Tibial nerve (tissue), 4 donors: ENCODE data around the gene AUNIP. TPM values are rescaled to one million over a fixed set of nuclear protein-coding genes. Genes with fewer than 3 reads are reported as not detected.
"Not testable (repeated sequence)": the region's sequence is repeated elsewhere in the genome, so short reads cannot be mapped to it uniquely, and the experiment has no call there.

Source experiments
- DNase-seq, 2 donors: peaks; one replicate each; pipeline ENCODE4 v3.0.0-alpha.2; 2019; ENCODE audit warnings: low spot score in 2 of 2
- H3K27ac ChIP-seq, 4 donors: fragments of 200-600 bp; sonication (generic) in 3 of 4; one replicate each; pipeline ENCODE4 v1.5.1; 2017 to 2019; ENCODE audit warnings: mild to moderate bottlenecking in 1 of 4
- H3K27me3 ChIP-seq, 2 donors: fragments of 200-600 bp; sonication (generic) in 1 of 2; one replicate each; pipeline versions ENCODE4 v1.5.1 to v1.6.0; 2017 to 2019
- H3K36me3 ChIP-seq, 3 donors: fragments of 200-600 bp; sonication (generic); one replicate each; pipeline ENCODE4 v1.5.1; 2018 to 2019
- H3K4me1 ChIP-seq, 4 donors: fragments of 200-600 bp; sonication (generic) in 3 of 4; one replicate each; pipeline ENCODE4 v1.5.1; 2017 to 2019
- H3K4me3 ChIP-seq, 4 donors: fragments of 200-600 bp; sonication (generic) in 3 of 4; one replicate each; pipeline ENCODE4 v1.5.1; 2017 to 2019; ENCODE audit warnings: mild to moderate bottlenecking in 1 of 4, moderate library complexity in 1 of 4
- H3K9me3 ChIP-seq, 4 donors: fragments of 200-600 bp; sonication (generic) in 3 of 4; one replicate each; pipeline ENCODE4 v1.5.1; 2017 to 2019
- CTCF ChIP-seq, 5 experiments: fragments of 200-600 bp in 3 of 5; fragments of 450-650 bp in 2 of 5; sonication (generic) in 3 of 5; IDR thresholded peaks; one replicate each; pipeline ENCODE4 v1.5.1; 2016 to 2019; ENCODE audit warnings: antibody characterized with exemption in 5 of 5, mild to moderate bottlenecking in 3 of 5, moderate library complexity in 2 of 5
- EP300 ChIP-seq, 2 donors: sonication (generic); formaldehyde crosslinking; IDR thresholded peaks; one replicate each; pipeline ENCODE4 v1.6.1; 2017; ENCODE audit warnings: antibody characterized with exemption in 2 of 2, mild to moderate bottlenecking in 1 of 2
- POLR2A ChIP-seq, 2 donors: fragments of 450-650 bp; IDR thresholded peaks; one replicate each; pipeline ENCODE4 v1.6.1; 2017; ENCODE audit warnings: antibody characterized with exemption in 2 of 2, mild to moderate bottlenecking in 2 of 2, moderate library complexity in 2 of 2
- WGBS, 2 donors: methylation state at CpG; one replicate each; pipeline ENCODE4 v1.1.5; 2018; 5-methylcytosine and 5-hydroxymethylcytosine counted together
- total RNA-seq, 4 donors: library from RNA; depleted of rRNA; stranded (reverse); fragments of >200 nt; gene quantifications; one replicate each; pipeline ENCODE4 v1.1.0, GENCODE V29; 2016

AUNIP gene
- total RNA-seq, 4 donors from 2014 or later: not detected

GRCh38 chr1:25847929-25848328 is 11.3 kb downstream of the AUNIP start:
- 69 to 73% methylated on average over 4 of the region's 4 CpGs for whole genome bisulfite sequencing, 2 donors
- Histone ChIP-seq H3K27ac (no peak overlapping the region), H3K27me3 (no peaks in the 10 kb centered on the region), H3K4me1 (no peaks in the 10 kb centered on the region), H3K9me3 (no peaks in the 10 kb centered on the region), H3K4me3 (no peak overlapping the region), H3K36me3 (no peaks in the 10 kb centered on the region)
- TF ChIP-seq POLR2A (IDR thresholded peaks at IDR 0.05): no peak
- TF ChIP-seq CTCF (IDR thresholded peaks at IDR 0.05): no peak
- TF ChIP-seq EP300 (IDR thresholded peaks at IDR 0.05): no peak
- DNase-seq: no peak

DNA sequence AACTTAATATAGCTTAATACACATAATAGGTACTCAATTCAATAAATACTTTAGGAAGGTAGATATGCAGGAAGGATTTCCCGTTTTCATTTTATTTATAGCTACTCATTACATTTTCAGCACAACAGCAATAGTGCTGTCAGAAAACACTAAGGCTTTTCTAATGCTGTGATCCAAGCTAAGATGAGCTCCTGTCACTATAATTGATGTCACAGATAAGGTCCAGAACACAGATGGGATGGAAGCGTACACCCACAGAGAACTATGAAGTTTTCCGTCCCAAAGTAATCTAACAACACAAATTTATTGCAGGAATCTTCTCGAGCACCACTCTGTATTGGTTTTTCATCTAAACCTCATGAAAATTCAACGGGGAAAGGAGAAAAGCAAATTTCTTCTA is 13.6 kb downstream of the AUNIP start:
- H3K9me3 ChIP-seq: no peaks in the 10 kb centered on the region
- 81 to 82% methylated on average over 5 of the region's 5 CpGs for WGBS, 2 donors
- no peak for DNase-seq
- H3K4me3 ChIP-seq: no peak overlapping the region
- no peaks in the 10 kb centered on the region for H3K4me1 ChIP-seq
- H3K27ac ChIP-seq: no peak overlapping the region
- no peaks in the 10 kb centered on the region for H3K36me3 ChIP-seq
- no peaks in the 10 kb centered on the region for H3K27me3 ChIP-seq
- TF ChIP-seq EP300 (IDR thresholded peaks at IDR 0.05) (no peak), POLR2A (IDR thresholded peaks at IDR 0.05) (no peak), CTCF (IDR thresholded peaks at IDR 0.05) (no peak)

DNA sequence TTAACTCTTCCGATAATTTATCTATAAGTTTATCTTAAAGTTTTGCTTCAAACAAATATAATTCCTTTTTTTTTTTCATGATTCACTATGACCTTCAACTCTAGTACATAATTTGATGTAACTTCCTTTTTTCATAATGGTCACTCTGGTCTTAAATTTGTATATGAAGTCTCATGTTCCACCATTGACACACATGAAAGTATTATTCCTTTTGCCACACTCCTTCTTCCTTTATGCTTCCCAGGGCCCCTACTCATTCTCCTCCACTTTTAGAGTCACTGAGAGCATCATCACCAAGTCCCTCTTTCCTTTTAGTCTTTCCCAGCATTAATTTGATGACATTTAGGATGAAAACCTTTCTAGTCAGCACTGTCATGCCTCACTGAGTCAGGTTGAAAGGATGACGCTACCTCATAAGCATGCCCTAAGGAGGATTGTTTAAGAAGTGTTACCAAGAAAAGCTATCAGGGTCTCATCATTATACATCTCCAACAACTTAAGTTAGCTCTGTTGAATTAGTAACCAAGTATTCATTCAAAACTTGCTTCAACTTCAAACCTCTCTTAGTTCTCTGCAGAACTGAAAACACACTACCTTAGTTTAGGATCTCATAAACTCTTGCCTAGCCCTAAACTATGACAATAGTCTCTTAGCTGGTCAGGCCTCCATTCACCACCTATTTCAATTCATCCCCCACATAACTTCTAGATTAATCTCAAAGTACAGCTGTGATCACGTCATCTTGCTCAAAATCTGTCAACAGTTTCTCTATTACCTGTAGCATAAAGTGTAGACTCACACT is 14.5 kb downstream of the AUNIP start:
- H3K4me1 ChIP-seq: no peaks in the 10 kb centered on the region
- no peak overlapping the region for H3K4me3 ChIP-seq
- TF ChIP-seq POLR2A (IDR thresholded peaks at IDR 0.05): no peak
- no peak for TF ChIP-seq EP300 (IDR thresholded peaks at IDR 0.05)
- TF ChIP-seq CTCF (IDR thresholded peaks at IDR 0.05): no peak
- 91 to 93% methylated on average over 3 of the region's 3 CpGs for WGBS, 2 donors
- DNase-seq: no peak
- H3K36me3 ChIP-seq: no peaks in the 10 kb centered on the region
- no peaks in the 10 kb centered on the region for H3K27me3 ChIP-seq
- H3K27ac ChIP-seq: no peak overlapping the region
- no peaks in the 10 kb centered on the region for H3K9me3 ChIP-seq

GRCh38 chr1:25843483-25843882 is 15.8 kb downstream of the AUNIP start:
- TF ChIP-seq EP300 (IDR thresholded peaks at IDR 0.05): no peak
- no peak for TF ChIP-seq POLR2A (IDR thresholded peaks at IDR 0.05)
- no peak for TF ChIP-seq CTCF (IDR thresholded peaks at IDR 0.05)
- Histone ChIP-seq H3K4me1 (no peaks in the 10 kb centered on the region), H3K4me3 (no peak overlapping the region), H3K27ac (no peak overlapping the region), H3K27me3 (no peaks in the 10 kb centered on the region), H3K36me3 (no peaks in the 10 kb centered on the region), H3K9me3 (no peaks in the 10 kb centered on the region)
- no peak for DNase-seq
- 70 to 72% methylated on average over 3 of the region's 3 CpGs for WGBS, 2 donors

GRCh38 chr1:25839808-25840207 is 19.4 kb downstream of the AUNIP start:
- not testable (repeated sequence) for H3K27ac ChIP-seq, DNase-seq, H3K9me3 ChIP-seq, H3K4me1 ChIP-seq, H3K27me3 ChIP-seq, H3K4me3 ChIP-seq
- 97% methylated on average over 4 of the region's 4 CpGs for WGBS, 2 donors
- peaks cover 0 to 17% (median 0%) of the 10 kb centered on the region in 3 donors for H3K36me3 ChIP-seq
